ENCODE results near the gene EPHB6.

Gene EPHB6

GRCh38 chr7:142898377-142899170, 43.7 kb downstream of the EPHB6 start:
- peak; percentile 74 for DNase-seq

- DNase-seq = peak; percentile 22
These were observed 44.8 kb downstream of the EPHB6 start for GRCh38 chr7:142899661-142900060.

- no peak for DNase-seq
These were observed 46.8 kb downstream of the EPHB6 start for GRCh38 chr7:142901426-142902259.

GRCh38 chr7:142904128-142904527, 49.3 kb downstream of the EPHB6 start:
- DNase-seq = no peak

GRCh38 chr7:142905759-142906158, 50.9 kb downstream of the EPHB6 start:
- no peak for DNase-seq

- DNase-seq = no peak
These were observed 51.8 kb downstream of the EPHB6 start for GRCh38 chr7:142906643-142907042.

GRCh38 chr7:142908290-142908689, 53.4 kb downstream of the EPHB6 start:
- DNase-seq = no peak

GRCh38 chr7:142908921-142909890, 54.3 kb downstream of the EPHB6 start:
- DNase-seq = no peak

- DNase-seq = no peak
These were observed 55.2 kb downstream of the EPHB6 start for GRCh38 chr7:142910031-142910433.

GRCh38 chr7:142910481-142910880, 55.6 kb downstream of the EPHB6 start:
- DNase-seq = no peak

- no peak for DNase-seq
These were observed 58.2 kb downstream of the EPHB6 start for GRCh38 chr7:142913051-142913450.

- DNase-seq = no peak
These were observed 58.7 kb downstream of the EPHB6 start for GRCh38 chr7:142913566-142913965.

- DNase-seq = no peak
These were observed 59.2 kb downstream of the EPHB6 start for GRCh38 chr7:142914121-142914520.

- DNase-seq = no peak
These were observed 60.4 kb downstream of the EPHB6 start for GRCh38 chr7:142915315-142915714.

- no peak for DNase-seq
These were observed 61.6 kb downstream of the EPHB6 start for GRCh38 chr7:142916508-142916907.

- no peak for DNase-seq
These were observed 62.6 kb downstream of the EPHB6 start for GRCh38 chr7:142917447-142917846.

- DNase-seq = no peak
These were observed 64.0 kb downstream of the EPHB6 start for GRCh38 chr7:142918901-142919300.

- DNase-seq = no peak
These were observed 64.8 kb downstream of the EPHB6 start for GRCh38 chr7:142919656-142920055.

Measured in COR-L47 (cell line).